CD14-positive monocyte (primary cell): Measurements from ENCODE around the gene MPC1. TPM values are rescaled to one million over a fixed set of nuclear protein-coding genes. Genes with fewer than 3 reads are reported as not detected.

Experiments used
- DNase-seq, 3 donors: peaks; one replicate each; pipeline ENCODE4 v3.0.0-alpha.2; 2011 to 2022
- H2AFZ ChIP-seq: 2 replicates; pipeline ENCODE4 v1.6.0; 2012; ENCODE audit warnings: mild to moderate bottlenecking, low read depth, low read length, inconsistent platforms; ENCODE audit not compliant: insufficient read depth, poor library complexity, severe bottlenecking
- H3K27ac ChIP-seq, 2 donors: 1 replicate in 1 of 2; 2 replicates in 1 of 2; pipeline ENCODE4 v1.5.1; 2012 to 2013; ENCODE audit warnings: low read length in 2 of 2, control low read depth in 1 of 2, inconsistent platforms in 1 of 2, low read depth in 1 of 2, mild to moderate bottlenecking in 1 of 2
- H3K27me3 ChIP-seq, 2 donors: one replicate each; pipeline versions ENCODE4 v1.6.0 to v1.6.1; 2011 to 2013; ENCODE audit warnings: low read length in 2 of 2; ENCODE audit not compliant: control insufficient read depth in 2 of 2, insufficient read depth in 2 of 2
- H3K36me3 ChIP-seq, 2 donors: replicated peaks in 1 of 2; 1 replicate in 1 of 2; 2 replicates in 1 of 2; pipeline versions ENCODE4 v1.5.1 to v1.6.1; 2012 to 2013; ENCODE audit warnings: low read length in 2 of 2, control low read depth in 1 of 2, inconsistent platforms in 1 of 2, mild to moderate bottlenecking in 1 of 2; ENCODE audit not compliant: insufficient read depth in 2 of 2, control insufficient read depth in 1 of 2
- H3K4me1 ChIP-seq, 2 donors: 1 replicate in 1 of 2; 2 replicates in 1 of 2; pipeline versions ENCODE4 v1.5.1 to v1.6.1; 2012 to 2013; ENCODE audit warnings: low read length in 2 of 2, control low read depth in 1 of 2, inconsistent platforms in 1 of 2, mild to moderate bottlenecking in 1 of 2, moderate library complexity in 1 of 2; ENCODE audit not compliant: insufficient read depth in 2 of 2, control insufficient read depth in 1 of 2
- H3K4me2 ChIP-seq: replicated peaks from 2 replicates; pipeline ENCODE3; 2012; ENCODE audit warnings: low read length, moderate library complexity, mild to moderate bottlenecking; ENCODE audit not compliant: poor library complexity, severe bottlenecking; ENCODE audit errors: extremely low read depth
- H3K4me3 ChIP-seq, 3 experiments: fragments of 200-600 bp in 1 of 3; sonication (generic) in 1 of 3; replicated peaks in 1 of 3; 1 replicate in 2 of 3; 2 replicates in 1 of 3; pipeline ENCODE4 v1.5.1; 2011 to 2013; ENCODE audit warnings: low read length in 3 of 3, mild to moderate bottlenecking in 3 of 3, control low read depth in 2 of 3, low read depth in 2 of 3, inconsistent platforms in 1 of 3, moderate library complexity in 1 of 3
- H3K79me2 ChIP-seq: 2 replicates; pipeline ENCODE4 v1.6.0; 2012; ENCODE audit warnings: mild to moderate bottlenecking, control low read depth, inconsistent platforms, low read length, moderate library complexity; ENCODE audit not compliant: insufficient read depth
- H3K9ac ChIP-seq: 2 replicates; pipeline ENCODE4 v1.6.0; 2017; ENCODE audit warnings: low read length, mild to moderate bottlenecking; ENCODE audit not compliant: insufficient read depth, poor library complexity, severe bottlenecking
- H3K9me3 ChIP-seq, 2 donors: replicated peaks in 1 of 2; 1 replicate in 1 of 2; 2 replicates in 1 of 2; pipeline versions ENCODE4 v1.5.1 to v1.6.1; 2012 to 2013; ENCODE audit warnings: low read length in 2 of 2, control low read depth in 1 of 2; ENCODE audit not compliant: control insufficient read depth in 1 of 2, insufficient read depth in 1 of 2
- H4K20me1 ChIP-seq: 2 replicates; pipeline ENCODE4 v1.6.0; 2012; ENCODE audit warnings: mild to moderate bottlenecking, low read length, control low read depth, moderate library complexity; ENCODE audit not compliant: insufficient read depth
- H3K27ac Mint-ChIP-seq, 7 donors: one replicate each; pipeline ENCODE4 v1.8.0; 2020; ENCODE audit warnings: mild to moderate bottlenecking in 7 of 7, mixed read lengths in 7 of 7, moderate library complexity in 6 of 7, inconsistent platforms in 2 of 7
- H3K27me3 Mint-ChIP-seq, 3 donors: one replicate each; pipeline ENCODE4 v1.8.0; 2021 to 2022; ENCODE audit warnings: low read depth in 3 of 3, mild to moderate bottlenecking in 3 of 3, mixed read lengths in 3 of 3, moderate library complexity in 3 of 3, inconsistent platforms in 1 of 3
- H3K36me3 Mint-ChIP-seq, 2 donors: one replicate each; pipeline ENCODE4 v1.8.0; 2020; ENCODE audit warnings: mixed read lengths in 2 of 2, inconsistent platforms in 1 of 2, mild to moderate bottlenecking in 1 of 2
- H3K4me1 Mint-ChIP-seq: one replicate; pipeline ENCODE4 v1.8.0; 2020; ENCODE audit warnings: mild to moderate bottlenecking, mixed read lengths
- H3K4me3 Mint-ChIP-seq, 2 donors: one replicate each; pipeline ENCODE4 v1.8.0; 2020; ENCODE audit warnings: mild to moderate bottlenecking in 2 of 2, mixed read lengths in 2 of 2, moderate library complexity in 1 of 2
- H3K9me3 Mint-ChIP-seq, 7 donors: one replicate each; pipeline ENCODE4 v1.8.0; 2020 to 2022; ENCODE audit warnings: mixed read lengths in 7 of 7, mild to moderate bottlenecking in 6 of 7, moderate library complexity in 6 of 7, inconsistent platforms in 2 of 7
- CTCF ChIP-seq: fragments of 200-600 bp; IDR thresholded peaks from one replicate; pipeline ENCODE4 v1.8.0; 2022; ENCODE audit warnings: antibody characterized with exemption, mild to moderate bottlenecking
- WGBS: methylation state at CpG from one replicate; pipeline ENCODE4 v1.1.5; 2013; ENCODE audit warnings: missing lambda C conversion rate; ENCODE audit not compliant: insufficient coverage; 5-methylcytosine and 5-hydroxymethylcytosine counted together
- intact Hi-C, 2 donors: fragments of 100-400 bp; cut with micrococcal nuclease; formaldehyde crosslinking; loops; one replicate each; pipeline versions ENCODE4 v1.15.0 to v1.15.1; 2023
- polyA plus RNA-seq, 3 donors: library from polyadenylated mRNA; depleted of rRNA in 1 of 3; unstranded in 2 of 3; stranded (reverse) in 1 of 3; fragments of 300-500 nt in 2 of 3; fragments of >200 nt in 1 of 3; fragmentation: Illumina TruSeq in 2 of 3; gene quantifications; 1 replicate in 2 of 3; 2 replicates in 1 of 3; pipeline ENCODE4 v1.2.3, GENCODE V29; 2012 to 2021

The MPC1 gene
- polyA plus RNA-seq, 3 donors = 52.4 to 122 (median 104) TPM

GRCh38 chr6:166397849-166398248 is 15.1 kb upstream of the MPC1 start:
- Mint-ChIP-seq H3K4me1 (peaks cover 3% of the 10 kb centered on the region), H3K27ac (no peak overlapping the region), H3K9me3 (peaks cover 0 to 1% (median 0%) of the 10 kb centered on the region in 7 donors), H3K4me3 (no peak overlapping the region), H3K36me3 (no peaks in the 10 kb centered on the region), H3K27me3 (peaks cover 6 to 7% (median 7%) of the 10 kb centered on the region in 3 donors)
- intact Hi-C loops = no loop called here
- Histone ChIP-seq H2AFZ (no peak overlapping the region), H3K36me3 (no peaks in the 10 kb centered on the region), H3K79me2 (no peaks in the 10 kb centered on the region), H3K9ac (no peak overlapping the region), H3K4me1 (no peaks in the 10 kb centered on the region), H3K27ac (no peak overlapping the region), H3K9me3 (no peaks in the 10 kb centered on the region), H3K27me3 (no peaks in the 10 kb centered on the region), H4K20me1 (no peaks in the 10 kb centered on the region), H3K4me2 (no peak overlapping the region), H3K4me3 (no peak overlapping the region)
- no peak for TF ChIP-seq CTCF
- no peak for DNase-seq
- WGBS = 89% methylated on average over 4 of the region's 4 CpGs

GRCh38 chr6:166395778-166396177 is 13.0 kb upstream of the MPC1 start:
- TF ChIP-seq CTCF = no peak
- no peaks in the 10 kb centered on the region for H3K36me3 ChIP-seq
- H3K4me3 ChIP-seq = no peak overlapping the region
- H3K27ac Mint-ChIP-seq = no peak overlapping the region
- no peak overlapping the region for H3K4me2 ChIP-seq
- no peak overlapping the region for H3K27ac ChIP-seq
- no peak overlapping the region for H2AFZ ChIP-seq
- peaks cover 0 to 1% (median 0%) of the 10 kb centered on the region in 7 donors for H3K9me3 Mint-ChIP-seq
- H3K4me1 Mint-ChIP-seq = peaks cover 3% of the 10 kb centered on the region
- no peak overlapping the region for H3K9ac ChIP-seq
- H3K79me2 ChIP-seq = no peaks in the 10 kb centered on the region
- no peaks in the 10 kb centered on the region for H3K4me1 ChIP-seq
- no peaks in the 10 kb centered on the region for H3K36me3 Mint-ChIP-seq
- H4K20me1 ChIP-seq = no peaks in the 10 kb centered on the region
- 93% methylated on average over 6 of the region's 6 CpGs for WGBS
- DNase-seq = no peak
- no peaks in the 10 kb centered on the region for H3K9me3 ChIP-seq
- H3K27me3 Mint-ChIP-seq = peaks cover 7 to 13% (median 9%) of the 10 kb centered on the region in 3 donors
- no peaks in the 10 kb centered on the region for H3K27me3 ChIP-seq
- intact Hi-C loops = no loop called here
- H3K4me3 Mint-ChIP-seq = no peak overlapping the region
